Myocyte (in vitro differentiated cells): ENCODE measurements around the gene IL26. TPM values are rescaled to one million over a fixed set of nuclear protein-coding genes. Genes with fewer than 3 reads are reported as not detected.

Experiments
- DNase-seq: peaks from one replicate; pipeline ENCODE4 v3.0.0-alpha.2; 2012; ENCODE audit warnings: low read depth
- total RNA-seq: library from RNA; depleted of rRNA; stranded (reverse); fragments of >200 nt; gene quantifications from 2 replicates; pipeline ENCODE4 v1.2.3, GENCODE V29; 2014

Gene IL26
- total RNA-seq, 1 donor from 2014 or later, result not detected

DNA sequence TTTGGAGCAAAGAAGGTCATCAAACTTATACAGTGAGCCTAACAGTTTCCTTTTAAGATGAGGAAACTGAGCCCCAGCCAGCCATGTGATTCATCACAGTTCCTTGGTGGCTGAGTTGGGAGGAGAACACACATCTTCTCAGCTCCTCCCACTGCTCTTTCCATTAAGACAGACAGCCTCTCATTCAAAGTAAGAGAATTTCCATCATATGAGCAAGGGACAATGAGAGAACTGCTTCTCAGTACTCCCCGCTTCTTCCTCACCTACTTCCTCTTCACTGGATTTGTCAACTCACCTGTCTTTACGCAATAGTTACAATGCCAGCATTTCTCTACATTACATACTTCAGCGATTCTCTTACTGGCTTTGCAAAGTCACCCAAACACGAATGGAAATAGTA lies 68.2 kb downstream of the IL26 start:
- DNase-seq, result no peak

DNA sequence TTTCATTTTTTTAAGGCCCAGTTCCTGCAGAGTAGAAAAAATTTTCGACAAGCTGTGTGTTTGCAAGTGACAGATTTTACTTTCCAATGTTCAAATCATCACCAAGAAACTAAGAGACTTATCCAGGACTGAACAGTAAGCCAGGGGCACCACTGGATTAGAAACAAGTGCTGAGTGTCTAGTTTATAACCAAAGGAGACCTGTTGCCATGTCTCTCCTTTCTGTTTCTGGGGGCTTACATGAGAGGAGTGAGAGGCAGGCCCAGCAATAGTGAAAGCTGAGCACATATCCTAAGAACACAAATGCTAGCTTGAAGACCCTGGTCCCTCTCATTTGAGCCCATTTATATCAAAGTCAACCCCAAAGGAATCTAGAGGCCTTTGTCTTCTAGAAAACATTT lies 69.0 kb downstream of the IL26 start:
- no peak for DNase-seq

DNA sequence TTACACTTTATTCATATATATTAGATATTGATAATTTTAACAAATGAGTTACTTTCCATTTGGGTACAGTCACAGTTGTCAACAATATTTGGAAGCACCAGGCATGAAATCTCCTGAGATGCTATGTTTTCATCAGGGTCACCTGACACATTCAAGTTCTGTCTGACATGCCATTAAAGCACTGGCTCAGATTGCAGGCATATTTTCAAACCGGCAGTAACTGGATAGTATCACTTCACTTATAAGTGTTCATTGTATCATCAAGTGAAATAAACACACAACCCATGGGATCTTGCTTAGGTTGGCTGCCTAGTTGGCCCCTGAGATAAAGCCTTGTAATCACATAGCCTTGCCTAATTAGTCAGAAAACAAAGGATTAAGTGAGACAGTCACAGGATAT lies 70.8 kb downstream of the IL26 start:
- DNase-seq, result peak; percentile 18

Other genes with a start within 250 kb of the IL26 start
- 1.8 TPM in 1 of 2 replicates, not detected in the other for gene IFNG-AS1, start 236.4 kb downstream of the IL26 start, total RNA-seq
- not detected in 2 replicates for gene IFNG, start 66.1 kb downstream of the IL26 start, total RNA-seq
- gene IL22, start 27.8 kb upstream of the IL26 start, total RNA-seq, result not detected in 2 replicates
- gene MDM1, start 106.6 kb upstream of the IL26 start, total RNA-seq, result 7.3 and 11.1 TPM in 2 replicates